PFSK-1 (cell line): ENCODE measurements around the gene DLGAP1.

Source experiments
- FOXP2 ChIP-seq: optimal IDR thresholded peaks from 2 replicates; pipeline ENCODE3; 2011; ENCODE audit warnings: borderline replicate concordance, control low read depth, inconsistent platforms; ENCODE audit not compliant: insufficient read depth; ENCODE audit errors: extremely low read length, extremely low read depth
- POLR2AphosphoS5 ChIP-seq: IDR thresholded peaks from 2 replicates; pipeline ENCODE4 v1.6.1; 2012; ENCODE audit warnings: low read depth, mild to moderate bottlenecking, control low read depth, low read length, moderate library complexity
- REST ChIP-seq, 2 experiments: IDR thresholded peaks; 2 replicates each; pipeline versions ENCODE4 v1.6.1 to v1.8.0; 2011 to 2012; ENCODE audit warnings: low read depth in 2 of 2, low read length in 2 of 2, control low read depth in 1 of 2, inconsistent platforms in 1 of 2, mild to moderate bottlenecking in 1 of 2, moderate library complexity in 1 of 2; ENCODE audit not compliant: insufficient read depth in 1 of 2
- TAF1 ChIP-seq: IDR thresholded peaks from 2 replicates; pipeline ENCODE4 v1.6.1; 2012; ENCODE audit warnings: low read length, control low read depth, borderline replicate concordance; ENCODE audit not compliant: insufficient read depth

- TF ChIP-seq POLR2AphosphoS5 (no peak), TAF1 (no peak), REST (IDR thresholded peaks at IDR 0.05; ENCODE audit: insufficient read depth in 1 of 2, low read depth in 2 of 2, low read length in 2 of 2) (no peak), FOXP2 (no peak)
Observed at GRCh38 chr18:3468066-3468705, 986.9 kb downstream of the DLGAP1 start.
